ENCODE results near the gene GLTP. TPM values are rescaled to one million over a fixed set of nuclear protein-coding genes. Genes with fewer than 3 reads are reported as not detected.

The GLTP gene
- total RNA-seq, 1 experiment from 2014 or later, result 15.5 TPM

GRCh38 chr12:109802828-109803227, 77.5 kb downstream of the GLTP start:
- Histone ChIP-seq H3K18ac (ENCODE audit: insufficient read length, low read depth, low read length) (no peak overlapping the region), H3K56ac (ENCODE audit: insufficient read length, low read depth, low read length) (no peak overlapping the region), H4K91ac (ENCODE audit: insufficient read length, low read depth, low read length) (no peak overlapping the region), H3T11ph (ENCODE audit: low read length) (no peak overlapping the region), H3K9ac (ENCODE audit: extremely low read depth, insufficient read length, low read length) (no peak overlapping the region), H4K5ac (ENCODE audit: insufficient read length, low read depth, low read length) (no peak overlapping the region), H3K23me2 (ENCODE audit: insufficient read length, low read depth, low read length, poor library complexity, severe bottlenecking) (no peaks in the 10 kb centered on the region), H3K14ac (ENCODE audit: insufficient read depth, low read length) (no peak overlapping the region), H2BK15ac (ENCODE audit: low read depth, low read length) (no peak overlapping the region), H3K27me3 (ENCODE audit: insufficient read depth, low read length) (no peaks in the 10 kb centered on the region), H3K4me1 (ENCODE audit: insufficient read depth, low read length) (no peaks in the 10 kb centered on the region), H2BK12ac (ENCODE audit: insufficient read length, low read depth, low read length) (no peak overlapping the region), H2BK20ac (ENCODE audit: low read depth, low read length, poor library complexity, severe bottlenecking) (no peak overlapping the region), H4K20me1 (ENCODE audit: control insufficient read depth, insufficient read depth, insufficient read length) (peaks cover 2% of the 10 kb centered on the region), H2BK120ac (ENCODE audit: low read depth, low read length, poor library complexity, severe bottlenecking) (no peak overlapping the region), H3K79me1 (ENCODE audit: insufficient read depth, low read depth, low read length, poor library complexity, severe bottlenecking) (no peaks in the 10 kb centered on the region), H3K79me2 (ENCODE audit: insufficient read depth, low read length) (no peaks in the 10 kb centered on the region), H2AFZ (ENCODE audit: low read length) (no peak overlapping the region), H3K27ac (ENCODE audit: insufficient read length, low read depth, low read length) (no peak overlapping the region), H3K9me3 (ENCODE audit: control insufficient read depth, low read depth, low read length) (no peaks in the 10 kb centered on the region), H2AK5ac (ENCODE audit: insufficient read length, low read length) (no peak overlapping the region), H3K4me2 (ENCODE audit: insufficient read depth, insufficient read length, low read length) (no peak overlapping the region), H3K4ac (ENCODE audit: low read depth, low read length) (no peak overlapping the region), H4K8ac (replicated peaks; ENCODE audit: insufficient read length, low read depth, low read length) (no peak overlapping the region), H2BK5ac (ENCODE audit: insufficient read length, low read length) (no peak overlapping the region), H3K23ac (ENCODE audit: insufficient read length, low read depth, low read length) (no peak overlapping the region)
- H3K36me3 Mint-ChIP-seq (ENCODE audit: insufficient read depth in 1 of 3, low read depth in 3 of 3), result peaks cover 0 to 11% (median 0%) of the 10 kb centered on the region in 3 experiments; a peak in 1 of 7 replicates
- H3K4me1 Mint-ChIP-seq, result peaks cover 0 to 2% of the 10 kb centered on the region in 2 experiments; a peak in 2 of 4 replicates
- no peak overlapping the region for H3K4me3 Mint-ChIP-seq
- TF ChIP-seq CTCF (conservative IDR thresholded peaks at IDR 0.05), result no peak
- H3K27me3 Mint-ChIP-seq (ENCODE audit: low read depth), result no peaks in the 10 kb centered on the region
- DNase-seq, result no peak
- no peaks in the 10 kb centered on the region for H3K9me3 Mint-ChIP-seq
- no peak overlapping the region for H3K27ac Mint-ChIP-seq
- WGBS (ENCODE audit: extremely low coverage, insufficient read length, low lambda C conversion rate), result no CpG with 5 or more reads among the region's 15 CpGs

Small RNA genes lying within 50 kb of the gene (microRNA-seq; reads per million reads assigned to microRNA genes)
- gene MIR4497 (ENCODE audit: borderline microRNAs expressed), result not detected

Other genes starting within 250 kb of the GLTP start
- gene FAM222A, start 166.7 kb downstream of the GLTP start, total RNA-seq (2021), result 2.8 and 3.2 TPM in 2 replicates
- 4.9 TPM in 2 replicates for gene TRPV4, start 47.1 kb downstream of the GLTP start, total RNA-seq (2021)
- gene TCHP, start 19.7 kb upstream of the GLTP start, total RNA-seq (2021), result 12.6 and 13.3 TPM in 2 replicates
- 25.0 and 27.0 TPM in 2 replicates for gene GIT2, start 115.8 kb upstream of the GLTP start, total RNA-seq (2021)
- gene ANKRD13A, start 118.9 kb upstream of the GLTP start, total RNA-seq (2021), result 18.0 and 19.1 TPM in 2 replicates
- gene C12orf76, start 168.0 kb upstream of the GLTP start, total RNA-seq (2021), result 8.9 and 9.7 TPM in 2 replicates
- 9.3 and 9.7 TPM in 2 replicates for gene IFT81, start 243.8 kb upstream of the GLTP start, total RNA-seq (2021)

Measured in H9 (cell line).